Stimulated activated CD4-positive, alpha-beta T cell treated with anti-CD3 and anti-CD28 coated beads, TNF-alpha, amount 100 ng/mL, for 1 hour (primary cell): ENCODE data around the gene TNFSF15.

Experiments
- DNase-seq, 3 donors: peaks; one replicate each; pipeline ENCODE4 v3.0.0-alpha.2; 2020; ENCODE audit warnings: low read depth in 3 of 3, low spot score in 1 of 3

TNFSF15 gene

GRCh38 chr9:114825126-114825795 lies 19.4 kb upstream of the TNFSF15 start:
- no peak for DNase-seq

DNA sequence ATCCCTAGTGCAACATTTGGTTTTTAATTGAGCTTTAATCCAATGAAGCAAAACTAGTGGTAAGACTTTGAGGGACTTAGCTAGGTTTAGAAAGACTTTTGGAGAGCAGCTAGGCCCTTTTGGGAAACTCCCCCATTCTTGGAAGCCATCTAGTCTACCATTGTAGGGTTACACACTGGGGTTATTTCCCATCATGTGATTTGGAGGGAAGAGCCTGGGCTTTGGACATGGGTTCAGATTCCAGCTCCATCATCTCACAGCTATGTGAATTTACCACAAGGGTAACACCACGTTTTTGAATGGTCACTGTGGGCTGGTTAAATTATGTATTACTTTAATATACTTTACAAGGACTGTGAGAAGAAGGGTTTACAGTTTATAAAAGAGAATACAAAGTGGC lies 18.3 kb upstream of the TNFSF15 start:
- DNase-seq = no peak

DNA sequence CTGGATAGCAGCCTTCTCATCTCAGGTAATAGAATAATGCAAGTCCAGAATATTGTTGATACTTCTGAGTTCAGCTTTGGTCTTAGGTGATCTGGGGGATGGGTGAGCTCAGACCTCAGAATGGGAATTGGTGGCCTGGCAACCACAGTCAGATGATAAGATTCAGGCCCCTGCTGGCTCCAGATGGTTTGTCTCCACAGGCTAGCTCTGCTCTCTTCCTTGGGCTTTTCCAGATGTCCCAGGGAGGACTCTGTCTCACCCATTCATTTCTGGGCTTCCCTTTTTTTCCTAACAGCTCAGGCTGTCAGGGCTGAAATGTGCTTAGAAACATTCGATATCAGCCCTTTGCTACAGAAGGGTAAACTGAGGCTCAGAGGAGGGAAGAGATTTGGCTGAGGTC lies 17.6 kb upstream of the TNFSF15 start:
- no peak for DNase-seq

- no peak for DNase-seq
These were observed 16.9 kb upstream of the TNFSF15 start for GRCh38 chr9:114822708-114823107.

DNA sequence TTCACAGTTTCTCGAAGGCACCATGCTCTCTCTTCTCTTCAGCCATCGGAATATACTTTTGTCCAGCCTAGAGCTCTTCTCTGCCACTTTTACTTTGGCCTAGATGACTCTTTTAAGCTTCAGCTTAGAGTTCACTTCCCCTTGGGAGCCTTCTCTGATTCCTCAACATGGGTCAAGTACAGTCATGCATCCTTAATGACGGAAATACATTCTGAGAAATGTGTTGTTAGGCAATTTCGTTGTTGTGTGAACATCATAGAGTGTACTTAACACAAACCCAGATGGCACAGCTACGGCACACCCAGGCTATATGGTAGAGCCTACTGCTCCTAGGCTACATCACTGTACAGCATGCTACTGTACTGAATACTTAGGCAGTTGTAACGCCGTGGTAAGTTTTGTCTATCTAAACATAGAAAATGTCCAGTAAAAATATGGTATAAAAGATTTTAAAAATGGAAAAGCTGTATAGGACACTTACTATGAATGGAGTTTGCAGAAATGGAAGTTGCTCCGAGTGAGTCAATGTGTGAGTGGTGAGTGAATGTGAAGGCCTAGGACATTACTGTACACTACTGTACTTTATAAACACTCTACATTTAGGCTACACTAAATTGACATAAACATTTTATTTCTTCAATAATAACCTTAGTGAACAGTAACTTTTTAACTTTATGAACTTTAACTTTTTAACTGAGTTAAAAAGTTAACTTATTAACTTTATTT lies 15.1 kb upstream of the TNFSF15 start:
- no peak for DNase-seq

DNA sequence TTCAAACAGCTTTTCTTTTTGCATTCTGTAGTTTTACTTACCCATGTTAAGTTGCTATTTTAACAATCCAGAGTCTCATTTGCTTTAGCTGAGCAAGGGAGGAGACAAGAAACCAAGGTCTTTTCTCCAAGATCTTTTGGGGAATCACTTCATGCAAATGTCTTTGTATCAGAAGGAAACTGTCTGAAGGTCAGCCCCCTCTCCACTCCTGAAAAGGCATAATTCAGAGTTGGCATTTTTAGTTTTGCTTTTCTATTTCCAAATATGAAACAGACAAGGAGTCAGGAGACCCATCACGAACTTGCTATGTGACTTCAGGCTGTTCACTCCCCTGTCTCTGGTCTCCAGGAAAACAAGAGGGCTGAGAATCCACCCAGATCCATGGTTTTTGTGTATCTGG lies 12.3 kb upstream of the TNFSF15 start:
- DNase-seq = no peak

DNA sequence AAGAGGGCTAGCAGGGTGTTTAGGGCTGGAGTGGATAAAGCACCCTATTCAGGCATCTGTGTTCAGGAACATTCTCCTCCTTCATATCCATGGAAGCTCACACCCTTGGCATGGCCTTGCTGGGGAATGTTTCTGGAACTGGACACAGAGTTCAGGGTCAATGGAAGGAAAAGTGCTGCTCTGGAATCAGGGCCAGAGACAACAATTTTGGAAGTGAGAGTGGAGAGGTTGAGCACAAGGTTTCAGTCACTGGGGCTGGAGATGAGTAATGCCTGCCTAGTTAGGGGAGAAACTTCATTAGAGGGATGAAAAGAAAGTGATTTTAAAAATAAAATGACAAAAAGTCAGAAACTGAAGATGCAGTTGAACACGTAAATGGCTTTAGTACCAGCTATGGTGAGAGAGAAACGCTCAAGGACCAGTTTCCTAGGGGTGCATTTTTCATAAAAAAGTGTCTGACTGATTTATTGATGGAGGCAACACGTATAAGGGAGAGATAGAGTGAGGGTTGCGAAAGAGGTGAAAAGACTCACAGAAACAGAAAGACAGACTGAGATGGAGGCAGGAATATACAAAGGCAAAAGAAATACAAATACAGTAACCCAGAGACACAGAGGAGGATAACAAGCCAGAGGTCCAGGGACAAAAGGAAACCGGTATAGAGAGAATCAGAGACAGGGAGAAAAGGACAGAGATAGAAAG lies 8.0 kb upstream of the TNFSF15 start:
- no peak for DNase-seq

DNA sequence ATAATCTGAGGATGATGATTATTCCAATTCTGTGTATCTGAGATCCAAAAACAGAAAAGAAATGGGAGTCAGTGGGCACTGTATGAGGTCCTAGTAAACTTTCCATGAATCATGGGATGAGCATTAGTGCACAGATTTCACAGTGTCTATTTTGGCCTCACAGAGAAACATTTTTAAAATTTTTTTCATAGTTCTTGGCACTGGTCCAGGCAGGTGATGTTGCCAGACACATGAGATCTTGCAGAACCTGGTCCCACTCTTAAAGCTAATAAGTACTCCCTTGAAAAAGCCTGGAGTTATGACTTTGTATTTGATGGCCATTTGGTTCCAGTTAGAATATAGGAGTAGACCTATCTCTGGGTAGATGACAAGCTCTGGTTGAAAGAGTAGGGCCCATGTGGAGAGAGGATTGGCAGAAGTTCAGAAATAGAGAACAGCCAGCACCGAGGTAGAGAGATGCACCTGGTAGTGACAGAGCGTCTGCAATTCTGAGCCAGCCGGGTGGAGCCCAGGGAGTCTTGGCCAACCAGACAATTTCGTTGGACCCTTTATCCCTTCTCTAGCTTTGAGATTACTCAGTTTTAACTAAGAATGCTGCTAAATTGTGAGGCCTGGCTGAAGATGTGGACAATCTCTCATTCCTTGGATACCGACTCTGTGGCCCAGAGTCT lies 6.3 kb upstream of the TNFSF15 start:
- DNase-seq = no peak

GRCh38 chr9:114811301-114811700 lies 5.5 kb upstream of the TNFSF15 start:
- no peak for DNase-seq

DNA sequence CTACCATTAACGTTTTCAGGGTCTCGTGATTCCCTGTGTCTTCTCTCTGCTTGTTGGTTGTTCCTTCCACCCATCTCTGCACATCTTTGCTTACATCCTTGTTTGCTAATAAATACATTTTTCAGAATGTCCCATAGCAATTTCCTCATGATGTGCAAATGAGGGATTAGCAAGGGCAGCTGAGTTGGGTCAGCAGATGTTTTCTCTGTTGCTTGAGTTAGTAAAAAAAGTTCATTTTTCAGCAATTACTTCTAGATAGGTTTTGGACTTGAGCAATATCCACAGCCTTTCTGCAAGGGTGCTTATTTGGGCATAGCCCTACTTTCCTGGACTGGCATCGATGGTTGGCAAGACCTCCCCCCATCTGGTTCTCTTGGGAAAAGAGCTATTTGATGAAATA lies 4.8 kb upstream of the TNFSF15 start:
- DNase-seq = no peak

GRCh38 chr9:114806526-114806900 lies 674 bp upstream of the TNFSF15 start:
- no peak for DNase-seq

DNA sequence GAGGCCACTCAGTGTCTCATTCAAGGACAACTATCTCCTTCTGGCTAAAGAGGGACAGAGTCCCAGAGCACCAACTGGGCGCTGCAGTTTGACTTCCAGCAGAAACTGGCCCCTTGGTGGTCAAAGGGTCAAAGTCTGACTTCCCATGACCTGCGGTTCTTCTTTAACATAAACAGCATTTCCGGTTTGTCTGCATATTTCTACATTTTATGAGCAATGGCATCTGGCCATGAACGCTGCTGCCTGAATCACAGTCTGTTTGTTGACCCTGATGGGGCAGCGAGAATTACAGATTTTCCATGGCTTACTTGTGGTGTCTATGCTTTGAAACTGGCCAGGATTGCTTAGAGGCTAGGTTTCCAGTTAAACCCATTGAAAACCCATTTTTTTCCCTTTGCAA lies 1.3 kb downstream of the TNFSF15 start:
- no peak for DNase-seq

DNA sequence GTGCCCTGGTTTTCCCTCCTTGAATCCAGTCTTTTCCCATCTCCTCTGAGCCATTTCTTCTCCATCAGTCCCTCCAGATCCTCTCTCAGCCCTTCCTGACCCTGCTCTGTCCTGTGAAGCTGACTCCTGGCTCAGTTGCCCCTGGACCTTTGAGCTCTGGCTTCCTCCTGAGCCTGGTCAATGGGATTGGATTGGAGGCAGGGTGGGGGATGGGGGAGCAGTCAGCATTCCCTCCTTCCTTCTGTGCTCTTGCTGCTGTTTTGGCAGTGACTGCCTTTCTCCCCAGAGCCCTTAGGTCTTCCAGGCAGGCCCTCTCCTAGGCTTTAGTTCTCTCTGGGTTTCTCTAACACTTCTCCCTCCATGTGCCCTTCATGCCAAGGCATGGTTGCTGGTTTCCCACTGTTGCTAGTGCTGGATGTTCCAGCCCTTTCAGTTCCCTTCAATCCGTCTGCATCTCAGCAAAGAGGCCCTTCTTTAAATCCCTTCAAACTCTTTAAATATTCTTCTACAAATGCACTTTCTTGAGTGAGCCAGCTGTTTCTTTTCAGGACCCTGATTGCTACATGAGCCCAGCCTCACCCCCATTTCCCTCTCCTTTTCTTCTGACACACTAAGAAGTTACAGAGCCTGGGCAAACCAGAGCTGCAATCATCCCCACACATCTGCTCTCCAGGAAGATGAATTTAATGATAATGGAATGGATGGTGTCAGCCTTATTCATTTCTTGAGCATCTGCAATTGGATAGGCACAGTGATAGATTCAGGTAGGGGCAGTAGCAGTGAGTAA lies 2.2 kb downstream of the TNFSF15 start:
- no peak for DNase-seq

DNA sequence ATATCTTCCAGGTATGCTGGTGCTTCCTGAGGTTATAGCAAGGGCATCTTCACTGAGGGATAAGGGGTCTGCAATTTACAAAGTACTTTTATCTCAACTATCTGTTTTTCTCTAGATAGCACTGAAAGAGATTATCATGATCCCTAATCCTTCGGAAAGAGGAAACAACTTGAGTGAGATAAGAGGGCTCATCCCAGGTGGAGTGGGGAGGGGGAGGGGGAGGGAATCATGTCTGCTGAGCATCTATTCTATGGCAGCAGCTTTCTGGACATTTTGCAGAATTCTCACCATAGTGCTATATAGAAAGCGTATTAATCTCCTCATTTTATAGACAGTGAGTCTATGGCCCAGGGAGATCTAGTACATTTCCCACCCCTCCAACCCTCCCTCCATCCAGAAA lies 5.9 kb downstream of the TNFSF15 start:
- DNase-seq = no peak

- DNase-seq = no peak
These were observed 6.4 kb downstream of the TNFSF15 start for GRCh38 chr9:114799441-114799840.

DNA sequence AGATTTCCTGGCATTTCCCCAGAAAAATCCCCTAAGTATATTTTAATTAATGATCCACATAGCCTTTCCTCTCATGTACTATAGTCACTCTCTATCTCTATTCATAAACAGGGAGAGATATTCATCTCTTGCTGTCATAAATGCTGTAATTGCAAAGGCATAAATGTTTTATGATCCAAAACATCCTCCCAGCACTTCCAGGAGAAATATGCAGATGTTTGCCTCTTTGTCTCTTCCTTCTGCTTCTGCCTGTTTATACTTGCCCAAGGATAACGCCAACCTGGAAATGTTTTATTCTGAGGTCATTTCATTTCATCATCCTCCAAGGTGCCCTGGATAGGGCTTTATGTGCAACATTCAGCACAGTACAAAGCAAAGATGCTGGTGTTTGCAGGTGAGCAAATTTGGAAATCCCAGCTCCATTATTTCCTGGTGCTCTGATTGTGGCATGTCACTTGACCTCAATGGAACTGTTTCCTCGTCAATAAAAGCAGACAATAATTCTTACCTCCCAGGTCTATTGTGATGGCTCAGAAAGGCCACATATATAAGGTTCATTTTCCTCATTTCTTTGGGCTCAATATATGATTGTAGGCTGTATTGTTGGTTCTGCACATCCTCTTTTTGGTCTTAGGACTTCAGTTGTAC lies 6.9 kb downstream of the TNFSF15 start:
- no peak for DNase-seq

DNA sequence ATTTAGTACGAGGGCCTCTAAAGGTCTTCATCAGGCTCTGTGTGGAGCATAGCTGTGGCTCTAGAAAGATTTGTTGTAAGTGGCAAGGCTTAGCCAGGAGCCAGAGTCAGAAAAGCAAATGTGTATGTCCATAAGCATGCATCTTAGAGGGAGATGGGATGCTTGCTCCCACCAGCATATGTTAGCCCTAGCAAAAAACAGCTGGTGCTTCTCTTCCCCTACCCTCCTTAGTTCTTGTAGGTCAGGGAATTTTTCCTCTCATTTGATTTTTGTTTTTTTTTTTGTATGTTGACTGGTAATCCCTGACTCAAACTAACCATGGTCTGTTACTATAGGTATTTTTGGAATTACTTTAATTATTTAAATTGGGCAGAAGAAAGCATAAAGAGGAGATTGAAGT lies 7.7 kb downstream of the TNFSF15 start:
- DNase-seq = no peak

GRCh38 chr9:114792396-114792795 lies 13.4 kb downstream of the TNFSF15 start:
- DNase-seq = no peak

GRCh38 chr9:114791736-114792135 lies 14.1 kb downstream of the TNFSF15 start:
- DNase-seq = no peak

DNA sequence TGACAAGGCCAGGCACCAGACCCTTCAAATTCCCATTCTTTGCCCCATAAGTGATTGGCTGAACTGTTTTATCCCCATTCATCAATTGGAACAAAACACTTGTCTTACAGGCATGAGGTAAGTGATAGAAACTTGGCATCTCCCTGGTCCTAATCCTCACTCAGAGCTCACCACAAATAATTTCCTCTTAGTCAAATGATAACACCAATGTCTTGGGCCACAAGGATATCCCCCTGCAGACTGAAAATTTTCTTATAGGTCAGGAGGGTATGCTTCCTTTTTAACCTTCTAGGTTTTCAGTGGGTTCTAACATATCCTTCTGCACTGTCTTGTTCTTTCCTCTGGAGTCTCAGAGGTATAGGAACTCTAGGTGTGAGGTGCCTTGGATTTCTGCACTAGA lies 14.5 kb downstream of the TNFSF15 start:
- DNase-seq = no peak

DNA sequence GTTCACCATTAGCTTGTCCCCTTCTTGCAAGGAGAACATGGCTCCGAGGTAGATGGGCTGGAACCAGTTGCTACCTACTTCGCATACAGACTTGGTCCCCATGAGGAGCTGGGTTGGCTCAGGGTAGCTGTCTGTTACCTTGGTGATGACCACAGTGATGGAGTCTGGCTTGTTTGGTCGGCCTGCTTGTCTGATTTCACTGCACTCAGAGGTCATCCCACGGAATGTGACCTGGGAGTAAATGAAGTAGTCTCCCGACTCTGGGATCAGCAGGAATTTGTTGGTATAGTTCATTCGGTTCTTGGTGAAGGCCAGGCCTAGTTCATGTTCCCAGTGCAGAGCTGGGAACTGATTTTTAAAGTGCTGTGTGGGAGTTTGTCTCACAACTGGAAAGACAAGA lies 15.3 kb downstream of the TNFSF15 start:
- DNase-seq = no peak
